PC-9 (cell line): ENCODE results near the gene B3GAT3.

Experiments used
- CTCF ChIP-seq: fragments of 200-600 bp; sonication (generic); conservative IDR thresholded peaks from 2 replicates; pipeline ENCODE4 v1.6.1; 2017; ENCODE audit warnings: mixed run types, antibody characterized with exemption, mild to moderate bottlenecking, moderate library complexity
- EZH2 ChIP-seq: fragments of 200-600 bp; sonication (generic); IDR thresholded peaks from 2 replicates; pipeline ENCODE4 v1.8.0; 2017; ENCODE audit warnings: antibody characterized with exemption, low read depth

DNA sequence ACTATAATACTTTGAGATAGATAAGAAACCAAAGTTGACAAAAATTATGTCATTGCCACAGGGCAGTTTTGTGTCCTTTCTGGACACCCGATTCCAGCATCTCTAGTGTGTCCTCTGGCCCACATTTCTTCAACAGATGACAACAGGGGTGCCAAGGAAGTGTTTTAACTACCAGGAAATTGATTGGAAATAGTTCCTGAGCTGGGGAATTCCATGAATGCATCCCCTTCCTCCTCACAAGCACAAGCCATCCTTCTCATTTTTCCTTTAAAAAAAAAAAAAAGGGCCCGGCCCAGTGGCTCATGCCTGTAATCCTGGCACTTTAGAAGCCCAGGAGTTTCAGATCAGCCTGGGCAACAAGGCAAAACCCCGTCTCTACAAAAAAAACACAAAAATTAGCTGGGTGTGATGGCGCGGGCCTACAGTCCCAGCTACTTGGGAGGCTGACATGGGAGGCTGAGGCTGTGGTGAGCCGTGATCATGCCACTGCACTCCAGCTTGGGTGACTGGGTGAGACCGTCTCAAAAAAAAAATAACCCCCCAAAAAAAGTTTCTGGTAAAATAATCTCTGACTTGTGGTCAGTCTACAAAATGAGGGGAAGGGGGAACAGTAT lies 797 bp upstream of the B3GAT3 start:
- no peak for TF ChIP-seq CTCF
- no peak for TF ChIP-seq EZH2
